ENCODE measurements around the gene LIN7A.

DNA sequence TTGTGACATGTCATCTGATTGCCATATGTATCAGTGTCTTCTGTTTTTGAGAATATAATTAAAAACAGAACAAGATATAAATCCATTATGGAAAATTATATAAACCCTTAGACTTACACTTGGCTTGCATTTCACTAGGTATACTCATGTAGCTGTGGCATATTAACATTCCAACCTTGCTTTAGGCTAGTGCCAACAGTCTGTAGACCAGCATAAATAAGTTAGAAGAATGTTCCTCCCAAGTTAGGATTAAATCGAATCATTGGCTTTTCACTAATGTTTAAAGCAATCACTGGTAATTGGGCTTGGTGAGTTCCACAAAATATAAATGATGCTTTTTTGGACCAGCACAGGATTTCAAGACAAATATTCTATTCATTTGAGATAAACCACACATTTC is 103.0 kb downstream of the LIN7A start:
- TF ChIP-seq EP300 (IDR thresholded peaks at IDR 0.05) = no peak
- no peak for TF ChIP-seq POLR2A (IDR thresholded peaks at IDR 0.05; ENCODE audit: low read depth)
- TF ChIP-seq, protein P1, sequence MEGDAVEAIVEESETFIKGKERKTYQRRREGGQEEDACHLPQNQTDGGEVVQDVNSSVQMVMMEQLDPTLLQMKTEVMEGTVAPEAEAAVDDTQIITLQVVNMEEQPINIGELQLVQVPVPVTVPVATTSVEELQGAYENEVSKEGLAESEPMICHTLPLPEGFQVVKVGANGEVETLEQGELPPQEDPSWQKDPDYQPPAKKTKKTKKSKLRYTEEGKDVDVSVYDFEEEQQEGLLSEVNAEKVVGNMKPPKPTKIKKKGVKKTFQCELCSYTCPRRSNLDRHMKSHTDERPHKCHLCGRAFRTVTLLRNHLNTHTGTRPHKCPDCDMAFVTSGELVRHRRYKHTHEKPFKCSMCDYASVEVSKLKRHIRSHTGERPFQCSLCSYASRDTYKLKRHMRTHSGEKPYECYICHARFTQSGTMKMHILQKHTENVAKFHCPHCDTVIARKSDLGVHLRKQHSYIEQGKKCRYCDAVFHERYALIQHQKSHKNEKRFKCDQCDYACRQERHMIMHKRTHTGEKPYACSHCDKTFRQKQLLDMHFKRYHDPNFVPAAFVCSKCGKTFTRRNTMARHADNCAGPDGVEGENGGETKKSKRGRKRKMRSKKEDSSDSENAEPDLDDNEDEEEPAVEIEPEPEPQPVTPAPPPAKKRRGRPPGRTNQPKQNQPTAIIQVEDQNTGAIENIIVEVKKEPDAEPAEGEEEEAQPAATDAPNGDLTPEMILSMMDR (IDR thresholded peaks at IDR 0.05) = no peak

Measured in esophagus muscularis mucosa (tissue), 4 donors.